Activated naive CD4-positive, alpha-beta T cell treated with Interleukin-2 at 50 U/mL for 16 hours (primary cell): ENCODE data around the gene ATP8A2.
"Not testable (repeated sequence)": the region's sequence is repeated elsewhere in the genome, so short reads cannot be mapped to it uniquely, and the experiment has no call there.

Source experiments
- DNase-seq: peaks from one replicate; pipeline ENCODE4 v3.0.0-alpha.2; 2020

ATP8A2 gene

DNA sequence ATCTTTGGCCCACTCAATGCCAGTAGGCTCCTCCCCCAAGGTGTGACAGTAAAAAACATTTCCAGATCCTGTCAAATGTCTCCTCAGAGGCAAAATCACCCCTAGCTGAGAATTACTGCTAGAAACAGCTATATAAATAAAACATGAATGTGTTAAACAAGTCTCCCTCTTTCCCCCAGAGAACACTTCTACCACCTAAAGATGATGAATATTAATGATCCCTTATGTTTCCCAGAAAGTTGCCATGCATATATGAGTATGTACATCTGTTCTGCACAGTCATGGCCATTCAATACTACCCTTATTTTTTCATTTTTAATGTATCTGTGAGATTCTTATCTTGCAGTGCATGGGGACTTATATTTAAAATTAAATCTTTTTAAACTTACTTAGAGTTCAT, 450.0 kb downstream of the ATP8A2 start:
- no peak for DNase-seq

DNA sequence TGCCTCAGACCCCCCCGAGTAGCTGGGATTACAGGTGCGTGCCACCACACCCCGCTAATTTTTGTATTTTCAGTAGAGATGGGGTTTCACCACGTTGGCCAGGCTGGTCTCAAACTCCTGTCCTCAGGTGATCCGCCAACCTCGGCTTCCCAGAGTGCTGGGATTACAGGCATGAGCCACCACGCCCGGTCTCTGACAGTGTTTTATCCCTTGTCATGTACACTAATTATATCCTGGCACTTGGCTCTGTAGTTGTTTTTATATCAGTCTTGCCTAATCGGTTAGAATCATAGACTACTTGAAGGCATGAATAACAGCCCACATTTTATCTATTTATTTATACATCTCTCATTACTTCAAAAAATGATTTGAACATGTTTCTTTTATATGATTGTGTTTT, 455.4 kb downstream of the ATP8A2 start:
- DNase-seq, result not testable (repeated sequence)

DNA sequence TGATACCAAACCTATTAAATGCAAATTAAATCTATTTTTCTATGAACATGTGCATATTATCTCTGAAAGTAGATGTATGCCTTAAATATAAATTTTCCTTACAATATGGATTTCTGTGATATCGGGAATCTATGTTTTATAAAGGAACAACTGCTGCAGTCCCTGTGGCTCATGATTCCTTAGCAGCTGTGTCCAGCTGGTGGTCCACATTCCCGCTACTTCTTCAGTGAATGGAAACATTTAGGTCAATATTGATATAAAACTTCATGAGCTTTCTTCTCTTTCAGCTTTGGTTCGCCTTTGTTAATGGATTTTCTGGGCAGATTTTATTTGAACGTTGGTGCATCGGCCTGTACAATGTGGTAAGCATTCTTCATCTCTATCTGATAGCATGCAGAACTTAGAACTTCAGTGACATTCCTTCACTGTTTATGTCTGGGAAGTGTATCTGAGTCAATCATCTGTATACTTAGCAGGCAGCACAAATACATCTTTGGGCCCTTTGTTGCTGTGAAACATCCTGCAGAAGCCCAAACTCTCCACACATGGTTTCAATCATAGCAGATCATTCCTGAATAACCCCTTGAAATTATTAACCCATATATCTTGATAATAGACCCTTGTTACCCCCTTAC, 456.2 kb downstream of the ATP8A2 start:
- DNase-seq, result no peak

GRCh38 chr13:25833761-25834160, 462.0 kb downstream of the ATP8A2 start:
- DNase-seq, result no peak

DNA sequence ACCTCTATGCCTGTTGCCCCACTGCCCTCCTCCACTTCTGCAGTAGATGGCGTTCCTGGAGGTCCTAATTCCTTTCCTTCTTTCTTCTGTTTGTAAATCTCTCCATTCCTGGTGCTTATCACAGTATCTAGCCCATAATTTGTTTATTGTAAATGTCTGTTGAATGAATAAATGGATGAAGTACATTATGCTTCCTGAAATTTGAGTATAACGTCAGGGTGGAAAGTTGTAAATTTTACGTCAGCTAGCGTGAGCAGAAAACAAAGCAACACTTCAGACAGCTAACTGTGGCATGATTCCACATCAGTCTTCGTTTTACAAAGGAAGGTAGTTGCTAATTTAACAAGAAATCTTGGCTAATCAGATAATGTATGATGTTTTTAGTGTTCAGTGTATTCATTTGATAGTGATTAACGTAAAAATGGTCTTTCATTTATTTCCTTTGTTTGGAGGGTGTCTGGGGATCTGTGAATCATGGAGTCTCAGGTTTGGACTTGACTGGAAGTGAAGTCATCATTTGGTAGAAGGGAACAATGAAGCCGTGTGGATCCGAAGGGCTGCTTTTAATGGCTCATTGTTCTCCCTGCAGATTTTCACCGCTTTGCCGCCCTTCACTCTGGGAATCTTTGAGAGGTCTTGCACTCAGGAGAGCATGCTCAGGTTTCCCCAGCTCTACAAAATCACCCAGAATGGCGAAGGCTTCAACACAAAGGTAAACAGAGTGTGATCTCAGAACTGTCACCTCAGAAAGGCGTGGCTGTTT, 465.0 kb downstream of the ATP8A2 start:
- DNase-seq, result no peak

GRCh38 chr13:25839371-25839770, 467.6 kb downstream of the ATP8A2 start:
- DNase-seq, result no peak

GRCh38 chr13:25840261-25840660, 468.5 kb downstream of the ATP8A2 start:
- no peak for DNase-seq

GRCh38 chr13:25840931-25841330, 469.2 kb downstream of the ATP8A2 start:
- no peak for DNase-seq

DNA sequence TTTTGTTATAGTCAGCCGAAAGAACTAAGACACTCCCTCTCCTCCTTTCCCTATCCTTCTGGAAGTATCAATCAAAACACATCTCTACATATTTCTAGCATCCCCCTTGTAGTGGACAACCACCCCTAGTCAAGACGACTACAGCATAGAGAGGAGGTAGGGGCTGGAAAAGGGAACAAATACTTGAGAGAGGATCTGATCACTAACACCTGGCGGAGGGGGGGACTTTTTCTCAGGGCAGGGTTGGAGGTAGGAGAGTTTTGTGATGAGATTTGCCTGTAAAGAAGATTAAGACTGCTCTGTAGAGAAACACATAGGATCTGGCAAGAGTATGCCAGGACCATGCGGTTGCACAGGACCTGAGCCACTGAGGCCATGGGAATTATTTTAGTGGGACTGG, 471.9 kb downstream of the ATP8A2 start:
- no peak for DNase-seq

DNA sequence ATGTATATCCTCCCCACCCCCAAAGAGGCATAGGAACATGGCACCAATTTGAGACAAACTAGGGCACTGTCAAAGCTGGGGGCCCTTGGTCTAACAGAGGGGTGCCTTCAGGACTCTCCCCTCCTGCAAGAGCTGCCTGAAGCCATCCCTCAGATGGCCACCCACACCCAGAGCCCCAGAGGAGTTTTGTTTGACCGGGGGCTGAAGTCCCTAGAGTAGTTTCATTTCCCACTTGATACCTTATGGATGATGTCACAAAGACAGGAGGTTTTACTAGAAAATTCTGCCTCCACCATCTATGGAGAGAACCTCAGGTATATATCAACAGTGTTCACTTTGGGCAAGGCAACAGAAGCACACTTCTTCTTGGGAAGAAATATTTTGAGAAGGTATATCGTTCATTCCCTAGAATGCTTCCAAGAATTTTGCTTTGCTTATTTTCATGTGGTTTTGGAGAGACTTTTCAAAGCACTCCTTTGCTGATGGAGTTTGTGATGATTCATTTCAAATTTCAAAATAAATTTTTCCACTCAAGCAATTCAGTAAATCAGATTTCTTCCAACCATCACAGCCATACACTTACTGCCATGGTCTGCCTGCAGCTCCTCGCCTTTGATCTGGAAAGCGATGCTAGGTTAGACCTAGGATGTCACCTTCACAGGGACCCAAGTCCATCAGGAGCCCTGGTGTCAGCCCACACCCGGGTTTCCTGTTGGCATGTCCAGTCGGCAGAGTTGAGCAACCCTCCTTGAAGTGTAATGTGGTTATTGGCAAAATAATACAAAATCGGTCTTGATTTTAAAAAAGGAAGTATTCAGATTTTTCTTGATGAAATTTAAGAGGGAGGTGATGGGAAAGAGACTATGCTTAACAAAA, 473.0 kb downstream of the ATP8A2 start:
- DNase-seq, result no peak

DNA sequence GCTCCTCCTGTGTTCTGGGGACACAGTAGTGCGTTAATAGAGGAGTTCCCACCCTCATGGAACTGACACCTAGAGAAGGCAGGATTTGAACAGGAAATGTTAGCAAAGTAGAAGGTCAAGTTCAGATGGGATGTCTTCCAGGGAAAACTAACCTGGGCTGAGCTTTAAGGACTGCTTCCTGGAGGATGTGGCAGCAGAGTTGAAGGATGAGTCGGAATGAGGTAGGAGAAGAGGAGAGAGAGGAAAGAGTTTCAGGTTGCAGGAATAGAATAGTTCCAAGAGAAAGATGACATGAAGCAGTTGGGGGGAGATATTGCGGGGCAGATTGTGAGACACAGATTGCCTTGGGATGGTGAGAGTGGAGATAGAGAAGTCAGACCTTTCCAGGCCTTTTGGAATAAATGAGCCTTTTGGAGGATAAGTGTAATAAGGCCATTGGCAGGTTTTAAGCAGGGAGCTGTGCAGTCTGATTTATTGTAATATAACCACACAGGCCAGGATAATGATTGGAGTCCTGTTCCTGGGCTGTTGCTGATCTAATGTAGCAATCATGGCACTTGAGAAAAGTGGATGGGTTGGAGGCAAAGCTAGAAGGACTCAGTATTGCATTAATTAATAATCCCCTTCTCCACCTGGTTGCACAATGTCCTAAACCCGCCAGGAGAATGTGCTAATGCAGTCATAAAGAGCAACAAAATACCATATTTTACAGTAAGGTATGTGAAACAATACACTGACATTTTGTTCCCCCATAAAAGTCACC, 474.6 kb downstream of the ATP8A2 start:
- no peak for DNase-seq

- no peak for DNase-seq
Measured at GRCh38 chr13:25847145-25847544, 475.4 kb downstream of the ATP8A2 start.

DNA sequence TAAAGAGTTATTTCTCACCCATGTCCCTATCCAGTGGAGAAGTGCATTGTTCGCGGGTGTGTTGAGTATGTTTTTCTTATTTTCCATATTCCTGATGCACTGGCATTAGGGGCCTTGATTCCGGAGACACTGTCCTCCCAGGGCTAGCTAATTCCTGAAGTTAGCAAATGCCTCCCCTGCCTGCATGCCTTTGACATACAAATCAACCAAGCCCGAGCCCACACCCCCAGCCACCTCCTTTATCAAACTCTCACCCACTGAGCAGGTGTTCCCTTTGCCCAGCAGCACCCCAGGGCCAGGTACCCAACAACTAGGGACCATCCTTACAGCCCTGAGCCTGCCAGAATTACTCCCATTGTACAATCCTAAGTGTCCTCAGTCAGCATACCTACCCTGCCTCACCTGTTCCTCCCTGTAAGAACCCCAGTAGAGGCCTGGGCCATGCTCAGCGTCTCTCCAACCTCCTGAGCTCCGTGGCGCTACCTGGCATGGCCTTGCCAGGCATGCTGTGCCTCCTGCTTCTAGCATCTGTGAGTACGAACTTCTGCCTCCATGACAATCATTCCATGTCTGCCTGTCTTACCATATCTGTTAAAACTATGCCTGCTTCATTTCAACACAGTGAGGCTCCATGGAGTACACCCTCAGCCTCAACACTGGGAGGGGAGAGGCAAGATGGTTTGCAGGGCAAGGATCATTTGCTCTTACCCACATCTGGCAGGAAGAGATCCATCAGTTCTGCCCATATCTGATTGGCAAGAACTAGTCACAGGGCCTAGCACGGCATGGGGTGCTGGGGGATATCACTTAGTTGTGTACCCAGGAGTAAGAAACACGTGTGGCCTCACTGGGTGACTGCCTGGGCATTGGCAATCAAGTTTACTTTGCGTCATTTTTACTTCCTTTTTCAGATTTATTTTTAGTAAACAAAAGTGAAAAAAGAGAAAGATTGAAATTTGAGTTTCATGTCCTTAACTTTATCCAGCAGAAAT, 476.2 kb downstream of the ATP8A2 start:
- no peak for DNase-seq

DNA sequence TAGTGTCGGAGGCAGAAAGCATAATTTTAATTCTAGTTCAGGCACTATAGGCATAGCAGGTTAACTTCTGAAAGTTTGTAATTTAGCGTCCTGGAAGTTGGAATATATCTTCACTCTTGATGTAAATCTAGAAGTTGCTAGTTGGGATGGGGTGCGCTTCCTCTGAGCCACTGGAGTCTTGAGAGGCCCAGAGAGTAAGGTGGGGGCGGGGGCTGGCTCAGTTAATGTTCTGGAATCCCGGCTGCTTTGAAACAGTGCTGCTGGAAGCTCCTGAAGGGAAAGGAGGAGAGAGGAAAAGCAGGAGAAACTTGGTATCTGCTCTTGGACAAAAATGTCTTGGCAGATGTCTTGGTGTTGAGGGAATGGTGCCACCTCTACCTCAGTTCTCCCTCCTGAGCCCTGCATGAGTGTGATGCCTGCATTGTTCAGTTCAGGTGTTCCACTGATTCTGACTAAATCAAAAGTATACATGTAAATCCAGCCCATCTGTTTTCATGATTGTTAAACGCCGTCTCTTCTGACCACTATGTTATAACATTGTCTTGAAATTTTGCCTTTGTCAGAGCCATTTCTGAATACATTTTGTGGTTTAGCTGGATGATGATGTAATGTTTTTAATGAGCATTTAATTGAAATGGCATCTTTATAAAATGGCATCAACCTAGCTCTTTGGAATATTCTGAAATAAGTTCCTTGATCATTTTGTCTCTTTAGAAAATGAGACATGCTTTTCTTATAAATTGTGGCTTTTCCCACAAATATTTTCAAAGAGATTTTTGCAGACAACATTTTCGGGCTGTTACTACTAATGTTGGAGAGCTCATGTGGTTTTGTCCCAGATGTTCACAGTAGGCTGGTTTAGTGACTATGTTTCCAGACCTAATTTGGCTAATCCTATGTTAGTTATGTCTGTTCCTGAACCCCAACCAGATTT, 477.3 kb downstream of the ATP8A2 start:
- DNase-seq, result no peak

DNA sequence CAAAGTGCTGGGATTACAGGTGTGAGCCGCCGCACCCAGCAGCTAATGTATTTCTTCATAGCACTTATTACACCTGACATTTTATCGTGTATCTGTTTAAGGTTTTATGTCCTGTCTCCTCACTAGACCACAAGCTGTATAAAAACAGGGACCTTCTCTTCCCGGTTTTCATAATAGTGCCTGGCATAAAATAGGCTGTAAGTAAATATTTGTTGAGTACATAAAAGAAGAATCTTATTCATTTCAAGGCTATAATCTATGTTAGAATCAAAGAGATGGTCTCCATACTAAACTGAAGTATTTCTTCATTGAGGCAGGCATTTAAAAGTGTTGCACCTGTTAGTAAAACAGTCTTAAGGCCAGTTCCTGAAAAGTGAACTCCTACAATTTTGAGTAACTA, 486.1 kb downstream of the ATP8A2 start:
- DNase-seq, result no peak

DNA sequence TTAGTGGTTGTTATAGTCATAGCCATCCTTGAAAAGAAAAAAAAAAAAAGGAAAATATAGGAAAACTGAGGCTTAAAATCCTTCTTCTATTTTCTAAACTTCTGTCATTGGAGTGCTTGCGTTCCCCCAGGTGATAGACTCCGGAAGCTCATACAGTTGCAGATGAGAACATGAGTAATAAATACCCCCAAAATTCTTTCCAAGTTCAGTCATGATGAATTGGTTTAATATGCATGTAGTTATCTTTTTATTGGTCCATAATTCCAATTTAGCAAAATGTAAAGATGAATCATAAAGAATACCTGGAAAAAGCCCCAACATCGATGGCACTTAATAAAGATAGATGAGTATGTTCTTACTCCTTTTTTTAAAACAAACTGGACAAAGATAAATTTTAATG, 487.8 kb downstream of the ATP8A2 start:
- DNase-seq, result no peak

- no peak for DNase-seq
Measured at GRCh38 chr13:25860265-25860664, 488.5 kb downstream of the ATP8A2 start.

DNA sequence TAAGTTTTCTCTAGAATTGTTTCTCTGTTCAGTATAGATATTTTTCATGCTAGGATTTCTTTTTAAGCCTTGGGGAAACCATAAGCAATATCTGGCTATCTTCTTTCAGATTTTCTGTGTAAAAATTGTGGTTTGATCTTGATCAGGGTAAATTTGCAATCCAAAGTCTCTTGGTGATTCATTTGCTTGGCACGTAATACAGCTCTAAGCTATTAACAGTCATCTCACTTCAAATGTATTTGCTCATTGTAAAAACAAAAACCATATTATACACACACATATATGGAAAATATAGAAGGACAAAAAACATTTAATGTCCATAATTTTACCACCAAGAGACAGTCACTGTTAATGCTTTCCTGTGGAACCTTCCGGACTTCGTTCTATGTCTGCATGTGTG, 489.1 kb downstream of the ATP8A2 start:
- no peak for DNase-seq

- DNase-seq, result no peak
Measured at GRCh38 chr13:25862156-25862555, 490.4 kb downstream of the ATP8A2 start.

DNA sequence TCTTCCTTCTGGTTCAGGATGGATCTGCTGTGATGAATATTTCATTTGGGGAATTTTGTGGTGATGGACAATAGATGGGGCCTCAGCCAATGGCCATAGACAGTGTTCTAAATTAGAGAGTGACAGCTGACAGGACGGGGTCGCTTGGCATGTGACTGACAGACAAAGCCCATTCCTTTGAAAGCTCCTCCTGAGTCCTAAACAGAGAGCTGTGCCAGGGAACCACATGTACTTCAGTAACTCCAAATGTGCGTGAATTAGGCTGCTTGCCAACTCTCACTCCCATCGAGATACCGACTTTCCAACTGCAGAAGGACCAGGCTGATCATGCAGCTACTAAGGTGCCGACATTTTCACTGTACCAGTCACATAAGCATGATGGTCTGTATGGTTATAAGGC, 492.3 kb downstream of the ATP8A2 start:
- DNase-seq, result no peak

GRCh38 chr13:25864936-25865335, 493.2 kb downstream of the ATP8A2 start:
- DNase-seq, result no peak
